GM23338 (cell line): ENCODE results near the gene CDK14.

ENCODE experiments used
- EZH2phosphoT487 ChIP-seq: fragments of 200-600 bp; sonication (generic); IDR thresholded peaks from one replicate; pipeline ENCODE4 v1.8.1; 2018; ENCODE audit warnings: antibody characterized with exemption; ENCODE audit not compliant: unreplicated experiment
- POLR2AphosphoS5 ChIP-seq: IDR thresholded peaks from 2 replicates; pipeline ENCODE4 v1.6.1; 2016; ENCODE audit warnings: antibody characterized with exemption, low read depth
- TF ChIP-seq, protein P1 (sequence below), 2 experiments: fragments of 200-600 bp in 1 of 2; sonication (generic) in 1 of 2; conservative IDR thresholded peaks; 2 replicates each; pipeline versions ENCODE4 v1.5.1 to v1.6.1; 2016 to 2017; ENCODE audit warnings: antibody characterized with exemption in 2 of 2, low read depth in 2 of 2, mild to moderate bottlenecking in 2 of 2, moderate library complexity in 1 of 2
- TF ChIP-seq, protein P2 (sequence below): IDR thresholded peaks from one replicate; pipeline ENCODE4 v1.6.1; 2018; ENCODE audit warnings: antibody characterized with exemption; ENCODE audit not compliant: unreplicated experiment

DNA sequence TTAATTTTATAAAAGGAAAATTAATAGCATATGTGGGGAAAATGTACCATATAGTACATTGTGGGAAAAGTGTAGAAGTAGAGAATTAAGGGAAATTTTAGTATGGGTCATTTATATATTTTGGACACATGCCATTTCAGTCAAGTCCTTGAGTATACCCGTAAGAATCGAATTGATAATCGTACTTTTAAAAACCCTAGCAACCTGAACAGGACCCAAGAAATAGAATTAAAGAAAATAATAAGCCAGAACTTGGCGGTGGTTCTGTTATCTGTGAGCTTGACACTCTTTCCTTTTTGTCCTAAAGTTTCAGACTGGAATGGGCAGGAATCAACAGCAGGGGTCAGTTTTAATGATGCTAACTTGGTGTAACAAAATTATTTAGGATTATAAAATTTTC is 221.0 kb downstream of the CDK14 start:
- TF ChIP-seq, protein P1, sequence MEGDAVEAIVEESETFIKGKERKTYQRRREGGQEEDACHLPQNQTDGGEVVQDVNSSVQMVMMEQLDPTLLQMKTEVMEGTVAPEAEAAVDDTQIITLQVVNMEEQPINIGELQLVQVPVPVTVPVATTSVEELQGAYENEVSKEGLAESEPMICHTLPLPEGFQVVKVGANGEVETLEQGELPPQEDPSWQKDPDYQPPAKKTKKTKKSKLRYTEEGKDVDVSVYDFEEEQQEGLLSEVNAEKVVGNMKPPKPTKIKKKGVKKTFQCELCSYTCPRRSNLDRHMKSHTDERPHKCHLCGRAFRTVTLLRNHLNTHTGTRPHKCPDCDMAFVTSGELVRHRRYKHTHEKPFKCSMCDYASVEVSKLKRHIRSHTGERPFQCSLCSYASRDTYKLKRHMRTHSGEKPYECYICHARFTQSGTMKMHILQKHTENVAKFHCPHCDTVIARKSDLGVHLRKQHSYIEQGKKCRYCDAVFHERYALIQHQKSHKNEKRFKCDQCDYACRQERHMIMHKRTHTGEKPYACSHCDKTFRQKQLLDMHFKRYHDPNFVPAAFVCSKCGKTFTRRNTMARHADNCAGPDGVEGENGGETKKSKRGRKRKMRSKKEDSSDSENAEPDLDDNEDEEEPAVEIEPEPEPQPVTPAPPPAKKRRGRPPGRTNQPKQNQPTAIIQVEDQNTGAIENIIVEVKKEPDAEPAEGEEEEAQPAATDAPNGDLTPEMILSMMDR (conservative IDR thresholded peaks at IDR 0.05; ENCODE audit: low read depth in 2 of 2): no peak
- TF ChIP-seq, protein P2, sequence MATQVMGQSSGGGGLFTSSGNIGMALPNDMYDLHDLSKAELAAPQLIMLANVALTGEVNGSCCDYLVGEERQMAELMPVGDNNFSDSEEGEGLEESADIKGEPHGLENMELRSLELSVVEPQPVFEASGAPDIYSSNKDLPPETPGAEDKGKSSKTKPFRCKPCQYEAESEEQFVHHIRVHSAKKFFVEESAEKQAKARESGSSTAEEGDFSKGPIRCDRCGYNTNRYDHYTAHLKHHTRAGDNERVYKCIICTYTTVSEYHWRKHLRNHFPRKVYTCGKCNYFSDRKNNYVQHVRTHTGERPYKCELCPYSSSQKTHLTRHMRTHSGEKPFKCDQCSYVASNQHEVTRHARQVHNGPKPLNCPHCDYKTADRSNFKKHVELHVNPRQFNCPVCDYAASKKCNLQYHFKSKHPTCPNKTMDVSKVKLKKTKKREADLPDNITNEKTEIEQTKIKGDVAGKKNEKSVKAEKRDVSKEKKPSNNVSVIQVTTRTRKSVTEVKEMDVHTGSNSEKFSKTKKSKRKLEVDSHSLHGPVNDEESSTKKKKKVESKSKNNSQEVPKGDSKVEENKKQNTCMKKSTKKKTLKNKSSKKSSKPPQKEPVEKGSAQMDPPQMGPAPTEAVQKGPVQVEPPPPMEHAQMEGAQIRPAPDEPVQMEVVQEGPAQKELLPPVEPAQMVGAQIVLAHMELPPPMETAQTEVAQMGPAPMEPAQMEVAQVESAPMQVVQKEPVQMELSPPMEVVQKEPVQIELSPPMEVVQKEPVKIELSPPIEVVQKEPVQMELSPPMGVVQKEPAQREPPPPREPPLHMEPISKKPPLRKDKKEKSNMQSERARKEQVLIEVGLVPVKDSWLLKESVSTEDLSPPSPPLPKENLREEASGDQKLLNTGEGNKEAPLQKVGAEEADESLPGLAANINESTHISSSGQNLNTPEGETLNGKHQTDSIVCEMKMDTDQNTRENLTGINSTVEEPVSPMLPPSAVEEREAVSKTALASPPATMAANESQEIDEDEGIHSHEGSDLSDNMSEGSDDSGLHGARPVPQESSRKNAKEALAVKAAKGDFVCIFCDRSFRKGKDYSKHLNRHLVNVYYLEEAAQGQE: no peak
- TF ChIP-seq POLR2AphosphoS5: no peak
- no peak for TF ChIP-seq EZH2phosphoT487
